ENCODE data around the gene HEPACAM. TPM values are rescaled to one million over a fixed set of nuclear protein-coding genes. Genes with fewer than 3 reads are reported as not detected.
A peak's percentile ranks its signal among the peaks of the same experiment; 100 is the strongest.

The HEPACAM gene
- total RNA-seq, 1 donor from 2014 or later, result 0.14 TPM

GRCh38 chr11:124916370-124916710 is 19.5 kb downstream of the HEPACAM start:
- TF ChIP-seq CTCF (IDR thresholded peaks at IDR 0.05), result no peak
- Histone ChIP-seq H3K9me3 (no peaks in the 10 kb centered on the region), H3K27me3 (no peaks in the 10 kb centered on the region), H3K4me3 (no peak overlapping the region), H3K4me1 (no peaks in the 10 kb centered on the region), H3K36me3 (no peaks in the 10 kb centered on the region), H3K27ac (no peak overlapping the region)
- no peak for ATAC-seq
- DNase-seq, result no peak
- intact Hi-C loops (cut with DNase I), result no loop called here

DNA sequence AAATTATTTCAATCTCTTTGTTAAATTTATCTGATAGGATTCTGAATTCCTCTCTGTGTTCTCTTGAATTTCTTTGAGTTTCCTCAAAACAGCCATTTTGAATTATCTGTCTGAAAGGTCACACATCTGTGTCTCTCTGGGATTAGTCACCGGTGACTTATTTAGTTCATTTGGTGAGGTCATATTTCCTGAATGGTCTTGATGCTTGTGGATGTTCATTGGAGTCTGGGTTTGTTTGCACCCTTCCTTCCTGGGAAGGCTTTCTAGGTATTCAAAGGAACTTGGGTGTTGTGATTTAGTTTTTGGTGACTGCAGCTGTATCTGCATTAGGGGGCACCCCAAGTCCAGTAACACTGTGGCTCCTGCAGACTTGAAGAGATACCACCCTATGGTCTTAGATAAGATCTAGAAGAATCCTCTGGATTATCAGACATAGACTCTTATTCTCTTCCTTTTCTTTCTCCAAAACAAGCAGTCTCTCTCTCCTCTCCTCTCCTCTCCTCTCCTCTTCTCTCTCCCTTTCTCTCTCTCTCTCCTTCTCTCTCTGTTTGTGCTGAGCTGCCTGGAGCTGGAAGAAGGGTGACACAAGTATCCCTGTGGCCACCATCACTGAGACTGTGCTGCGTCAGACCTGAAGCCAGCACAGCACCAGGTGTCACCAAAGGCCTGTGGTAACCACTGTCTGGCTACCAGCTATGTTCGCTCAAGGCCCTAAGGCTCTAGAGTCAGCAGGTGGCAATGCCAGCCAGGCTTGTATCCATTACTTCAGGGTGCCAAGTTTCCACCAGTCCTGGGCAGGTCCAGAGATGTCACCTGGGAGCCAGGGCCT is 20.1 kb downstream of the HEPACAM start:
- Histone ChIP-seq H3K27ac (no peak overlapping the region), H3K27me3 (no peaks in the 10 kb centered on the region)
- ATAC-seq, result no peak

GRCh38 chr11:124902616-124903015 is 33.2 kb downstream of the HEPACAM start:
- no peak for DNase-seq
- no peak for TF ChIP-seq CTCF (IDR thresholded peaks at IDR 0.05)
- Histone ChIP-seq H3K4me3 (no peak overlapping the region), H3K9me3 (no peaks in the 10 kb centered on the region), H3K27ac (no peak overlapping the region), H3K36me3 (no peaks in the 10 kb centered on the region), H3K27me3 (no peaks in the 10 kb centered on the region), H3K4me1 (peaks cover 14% of the 10 kb centered on the region)
- ATAC-seq, result no peak
- intact Hi-C loops (cut with DNase I), result no loop called here

More for the DNA sequence above, 20.1 kb downstream of the HEPACAM start:
- no peaks in the 10 kb centered on the region for H3K4me1 ChIP-seq
- no peaks in the 10 kb centered on the region for H3K36me3 ChIP-seq
- no peaks in the 10 kb centered on the region for H3K9me3 ChIP-seq
- intact Hi-C loops (cut with DNase I), result no loop called here
- DNase-seq, result no peak
- no peak overlapping the region for H3K4me3 ChIP-seq
- TF ChIP-seq CTCF (IDR thresholded peaks at IDR 0.05), result no peak

- no peak for DNase-seq
- peak overlapping the region; percentile 79 for H3K27ac ChIP-seq
- intact Hi-C loops (cut with DNase I), result no loop called here
- no peak for TF ChIP-seq CTCF (IDR thresholded peaks at IDR 0.05)
- no peaks in the 10 kb centered on the region for H3K27me3 ChIP-seq
- H3K4me1 ChIP-seq, result peaks cover 14% of the 10 kb centered on the region
- no peak overlapping the region for H3K4me3 ChIP-seq
- no peaks in the 10 kb centered on the region for H3K36me3 ChIP-seq
- ATAC-seq, result peak; percentile 50
- no peaks in the 10 kb centered on the region for H3K9me3 ChIP-seq
Observed at GRCh38 chr11:124900464-124900863, 35.4 kb downstream of the HEPACAM start.

DNA sequence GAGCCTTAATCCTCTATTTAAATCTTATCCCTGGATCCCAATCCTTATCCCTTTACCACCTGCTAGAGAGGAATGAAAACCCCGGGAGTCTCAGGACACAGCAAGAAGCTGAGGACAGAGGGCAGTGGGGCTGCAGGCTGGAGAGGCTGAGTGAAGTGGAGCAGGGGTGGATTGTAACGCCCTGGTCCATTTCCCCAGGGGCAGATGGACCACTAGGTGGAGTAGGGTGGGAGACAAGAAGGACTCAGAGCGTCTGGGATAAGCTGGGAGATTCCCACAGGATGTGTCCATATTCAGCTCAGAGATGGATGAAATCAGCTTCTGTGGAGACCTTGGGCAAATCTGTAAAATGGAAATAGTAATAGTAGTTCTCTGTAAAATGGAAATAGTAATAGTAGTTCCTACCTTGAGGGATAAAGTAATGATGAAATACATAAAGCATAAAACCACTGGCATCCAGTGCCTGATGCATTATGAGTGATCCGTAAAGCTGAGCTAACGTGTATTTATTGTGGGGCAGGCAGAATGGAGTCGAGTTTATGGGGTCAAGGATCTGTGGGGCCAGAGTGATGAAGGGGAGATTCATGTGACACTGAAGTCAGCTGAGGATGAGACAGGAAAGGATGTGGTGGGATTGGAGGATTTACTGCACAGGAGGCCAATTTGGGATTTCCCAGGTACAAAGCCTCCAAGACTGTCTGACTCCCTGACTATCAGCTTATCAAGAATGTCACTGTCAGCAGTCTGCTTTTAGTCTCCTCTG is 36.3 kb downstream of the HEPACAM start:
- TF ChIP-seq CTCF (IDR thresholded peaks at IDR 0.05), result no peak
- no peak for DNase-seq
- H3K4me3 ChIP-seq, result no peak overlapping the region
- no peaks in the 10 kb centered on the region for H3K27me3 ChIP-seq
- peaks cover 14% of the 10 kb centered on the region for H3K4me1 ChIP-seq
- ATAC-seq, result no peak
- H3K36me3 ChIP-seq, result no peaks in the 10 kb centered on the region
- H3K27ac ChIP-seq, result peak overlapping the region; percentile 79
- no peaks in the 10 kb centered on the region for H3K9me3 ChIP-seq
- intact Hi-C loops (cut with DNase I), result no loop called here
